Activated CD4-positive, alpha-beta T cell treated with anti-CD3 and anti-CD28 coated beads, Interleukin-2, amount 10 ng/mL, durations not matched to agents 24 days and 14 days (primary cell): ENCODE results near the gene RAB3C. TPM values are rescaled to one million over a fixed set of nuclear protein-coding genes. Genes with fewer than 3 reads are reported as not detected.
"Not testable (repeated sequence)": the region's sequence is repeated elsewhere in the genome, so short reads cannot be mapped to it uniquely, and the experiment has no call there.

ENCODE experiments used
- DNase-seq: peaks from one replicate; pipeline ENCODE4 v3.0.0; 2022
- H3K27ac Mint-ChIP-seq: one replicate; pipeline ENCODE4 v1.8.0; 2022; ENCODE audit warnings: mild to moderate bottlenecking, mixed read lengths
- H3K27me3 Mint-ChIP-seq: one replicate; pipeline ENCODE4 v1.8.0; 2022; ENCODE audit warnings: mixed read lengths
- H3K36me3 Mint-ChIP-seq: one replicate; pipeline ENCODE4 v1.8.0; 2022; ENCODE audit warnings: low read depth, mild to moderate bottlenecking, mixed read lengths
- H3K4me1 Mint-ChIP-seq: one replicate; pipeline ENCODE4 v1.8.0; 2021; ENCODE audit warnings: mixed read lengths
- H3K4me3 Mint-ChIP-seq: one replicate; pipeline ENCODE4 v1.8.0; 2022; ENCODE audit warnings: mild to moderate bottlenecking, moderate library complexity, mixed read lengths
- H3K9me3 Mint-ChIP-seq: one replicate; pipeline ENCODE4 v1.8.0; 2021; ENCODE audit warnings: mixed read lengths
- intact Hi-C: fragments of 100-400 bp; cut with micrococcal nuclease; formaldehyde crosslinking; loops from one replicate; pipeline ENCODE4 v1.15.1; 2023
- total RNA-seq: library from RNA; stranded (reverse); gene quantifications from 2 replicates; pipeline ENCODE4 v1.2.3, GENCODE V29; 2022

RAB3C gene
- not detected in 2 replicates for total RNA-seq

DNA sequence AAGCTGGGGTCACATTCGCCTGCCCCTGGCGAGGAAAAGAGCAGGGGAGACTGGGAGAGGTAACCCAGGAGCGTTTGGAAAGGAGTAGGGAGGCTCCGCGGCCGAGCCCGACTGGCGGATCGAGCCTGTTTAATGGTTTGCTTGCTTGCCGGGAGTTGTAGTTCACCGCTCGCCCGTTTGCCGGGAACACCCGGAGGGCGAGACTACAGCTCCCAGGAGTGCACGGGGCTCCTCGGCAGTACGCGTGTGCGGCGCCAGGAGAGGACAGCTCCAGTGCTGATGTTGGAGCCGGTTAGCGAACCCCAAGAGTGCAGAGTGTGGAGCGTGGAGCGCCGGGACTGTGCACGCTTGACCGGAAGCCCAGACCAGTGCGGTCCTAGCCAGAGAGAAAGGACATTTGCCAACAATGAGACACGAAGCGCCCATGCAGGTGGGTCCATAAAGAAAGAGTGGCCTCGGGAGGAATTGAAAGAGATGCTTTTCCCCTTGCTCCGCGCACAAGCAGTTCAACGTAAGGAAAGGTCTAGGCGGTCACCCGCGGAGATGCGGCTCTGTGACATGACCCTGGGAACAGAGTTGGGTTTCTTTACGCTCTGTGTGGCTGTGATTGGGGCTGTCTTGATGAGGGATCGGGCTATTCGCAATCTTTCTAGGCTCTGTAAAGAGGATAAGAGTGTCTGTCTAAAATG is at the start of gene RAB3C:
Gene RAB3C (plus strand): TSS at position 273 of the 689 bp plus-strand sequence. CDS start 134 bp downstream, at position 407.
- intact Hi-C loops: no loop called here
- H3K4me3 Mint-ChIP-seq: peak within 1 kb of the TSS; percentile 80
- peaks cover 10% of the 10 kb centered on the region for H3K4me1 Mint-ChIP-seq
- H3K27me3 Mint-ChIP-seq: peaks cover 44% of the 10 kb centered on the region
- H3K9me3 Mint-ChIP-seq: peaks cover 3% of the 10 kb centered on the region
- no peaks in the 10 kb centered on the region for H3K36me3 Mint-ChIP-seq
- H3K27ac Mint-ChIP-seq: no peak within 1 kb of the TSS
- DNase-seq: peak; percentile 86

GRCh38 chr5:58541935-58542334 is 40.9 kb upstream of the RAB3C start:
- H3K9me3 Mint-ChIP-seq, H3K27ac Mint-ChIP-seq, intact Hi-C loops: not testable (repeated sequence)

GRCh38 chr5:58542709-58543108 is 40.2 kb upstream of the RAB3C start:
- intact Hi-C loops: no loop called here

More at GRCh38 chr5:58541935-58542334, 40.9 kb upstream of the RAB3C start:
- H3K36me3 Mint-ChIP-seq, H3K4me1 Mint-ChIP-seq, H3K27me3 Mint-ChIP-seq, DNase-seq, H3K4me3 Mint-ChIP-seq: not testable (repeated sequence)

GRCh38 chr5:58543723-58544122 is 39.2 kb upstream of the RAB3C start:
- Mint-ChIP-seq H3K27me3 (no peaks in the 10 kb centered on the region), H3K4me1 (peaks cover 2% of the 10 kb centered on the region), H3K36me3 (no peaks in the 10 kb centered on the region), H3K27ac (no peak overlapping the region), H3K9me3 (no peaks in the 10 kb centered on the region), H3K4me3 (no peak overlapping the region)
- no peak for DNase-seq
- intact Hi-C loops: no loop called here

More at GRCh38 chr5:58542709-58543108, 40.2 kb upstream of the RAB3C start:
- Mint-ChIP-seq H3K27me3 (no peaks in the 10 kb centered on the region), H3K4me1 (peaks cover 2% of the 10 kb centered on the region), H3K9me3 (no peaks in the 10 kb centered on the region), H3K36me3 (no peaks in the 10 kb centered on the region), H3K4me3 (no peak overlapping the region), H3K27ac (no peak overlapping the region)
- DNase-seq: no peak

DNA sequence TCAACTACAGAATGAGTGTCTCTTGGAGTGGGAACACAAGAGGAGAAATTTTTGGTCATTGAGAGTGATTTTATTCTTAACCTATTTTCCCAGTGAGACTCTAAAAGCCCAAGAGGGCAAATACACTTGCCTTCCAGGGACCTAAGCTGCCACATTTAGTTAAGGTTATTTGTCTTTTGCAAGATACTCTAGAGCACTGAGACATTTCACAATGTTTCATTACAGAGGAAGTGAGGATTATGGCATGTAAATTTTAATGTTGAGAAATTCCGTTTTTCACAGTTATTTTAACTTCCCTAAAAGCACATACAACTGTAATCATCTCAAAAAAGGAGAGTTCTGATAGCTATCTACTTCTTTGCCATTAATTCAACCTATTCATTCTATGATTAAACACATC is 38.7 kb upstream of the RAB3C start:
- intact Hi-C loops: no loop called here
- Mint-ChIP-seq H3K9me3 (no peaks in the 10 kb centered on the region), H3K36me3 (no peaks in the 10 kb centered on the region), H3K4me1 (peaks cover 2% of the 10 kb centered on the region), H3K4me3 (no peak overlapping the region), H3K27ac (no peak overlapping the region), H3K27me3 (no peaks in the 10 kb centered on the region)
- no peak for DNase-seq

DNA sequence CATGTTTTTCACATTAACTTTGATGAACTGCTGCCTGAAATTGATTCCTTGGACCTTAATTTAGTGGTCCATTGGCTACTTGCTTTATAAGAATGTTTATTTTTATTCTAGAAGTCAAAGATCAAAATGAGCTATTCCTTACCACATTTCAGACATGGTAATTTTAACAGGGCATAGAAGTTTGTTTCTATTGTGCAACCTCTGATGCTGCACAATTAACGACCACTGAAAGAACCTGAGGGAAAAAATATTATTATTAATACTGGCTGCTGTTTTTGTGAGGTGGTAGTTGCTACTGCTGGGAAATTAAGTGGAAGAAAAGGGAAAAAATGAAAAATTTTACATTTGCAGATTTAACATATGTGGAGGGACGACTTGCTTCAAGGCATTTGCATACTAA is 37.9 kb upstream of the RAB3C start:
- H3K36me3 Mint-ChIP-seq: no peaks in the 10 kb centered on the region
- DNase-seq: no peak
- no peak overlapping the region for H3K27ac Mint-ChIP-seq
- intact Hi-C loops: no loop called here
- peaks cover 2% of the 10 kb centered on the region for H3K4me1 Mint-ChIP-seq
- H3K27me3 Mint-ChIP-seq: no peaks in the 10 kb centered on the region
- no peaks in the 10 kb centered on the region for H3K9me3 Mint-ChIP-seq
- H3K4me3 Mint-ChIP-seq: no peak overlapping the region

DNA sequence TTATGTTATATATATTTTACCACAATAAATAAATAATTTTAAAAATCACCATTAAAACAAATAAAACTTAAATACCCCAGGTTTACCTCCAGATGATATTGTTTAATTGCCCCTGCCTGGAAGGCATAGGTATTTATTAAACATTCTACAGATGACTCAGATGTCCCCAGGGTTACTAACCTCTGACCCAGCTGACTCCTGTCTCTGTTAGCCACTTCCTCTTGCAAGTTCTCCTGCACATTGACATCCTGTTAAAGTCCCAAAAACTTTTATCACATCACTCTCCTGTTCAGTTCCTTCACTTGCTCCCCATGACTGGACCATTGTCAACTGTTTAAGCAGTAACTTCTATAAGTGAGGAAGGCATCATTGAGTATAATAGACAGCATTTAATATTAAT is 37.0 kb upstream of the RAB3C start:
- H3K36me3 Mint-ChIP-seq: no peaks in the 10 kb centered on the region
- no peak for DNase-seq
- no peaks in the 10 kb centered on the region for H3K27me3 Mint-ChIP-seq
- no peak overlapping the region for H3K4me3 Mint-ChIP-seq
- H3K4me1 Mint-ChIP-seq: peaks cover 2% of the 10 kb centered on the region
- no peaks in the 10 kb centered on the region for H3K9me3 Mint-ChIP-seq
- no peak overlapping the region for H3K27ac Mint-ChIP-seq
- intact Hi-C loops: no loop called here

GRCh38 chr5:58548068-58548467 is 34.8 kb upstream of the RAB3C start:
- DNase-seq: no peak
- H3K27me3 Mint-ChIP-seq: no peaks in the 10 kb centered on the region
- no peaks in the 10 kb centered on the region for H3K36me3 Mint-ChIP-seq
- no peak overlapping the region for H3K4me3 Mint-ChIP-seq
- no peak overlapping the region for H3K27ac Mint-ChIP-seq
- no peaks in the 10 kb centered on the region for H3K9me3 Mint-ChIP-seq
- H3K4me1 Mint-ChIP-seq: peaks cover 2% of the 10 kb centered on the region
- intact Hi-C loops: no loop called here

DNA sequence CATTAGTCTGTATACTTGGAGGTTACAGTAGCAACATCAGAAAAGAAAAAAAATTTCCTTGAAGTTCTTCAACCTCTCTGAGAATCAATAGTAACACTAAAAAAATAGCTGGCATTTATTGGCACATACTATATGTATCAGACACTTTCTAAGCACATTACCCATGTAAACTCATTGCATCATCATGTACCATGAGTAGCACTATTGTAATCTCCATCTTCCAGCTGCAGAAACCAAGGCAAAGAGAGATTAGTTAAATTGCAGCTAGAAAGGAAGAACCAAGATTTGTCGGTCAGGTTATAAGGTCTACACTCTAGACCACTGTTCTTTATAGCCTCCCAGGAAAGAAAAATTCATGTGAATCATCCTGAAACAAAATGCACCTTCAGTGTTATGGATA is 31.4 kb upstream of the RAB3C start:
- Mint-ChIP-seq H3K27ac (no peak overlapping the region), H3K4me1 (no peaks in the 10 kb centered on the region)
- DNase-seq: no peak

GRCh38 chr5:58557665-58558338 is 25.1 kb upstream of the RAB3C start:
- H3K4me3 Mint-ChIP-seq, H3K36me3 Mint-ChIP-seq, H3K4me1 Mint-ChIP-seq, H3K9me3 Mint-ChIP-seq, intact Hi-C loops, DNase-seq, H3K27me3 Mint-ChIP-seq, H3K27ac Mint-ChIP-seq: not testable (repeated sequence)

More for the DNA sequence above, 31.4 kb upstream of the RAB3C start:
- H3K4me3 Mint-ChIP-seq: no peak overlapping the region
- H3K27me3 Mint-ChIP-seq: no peaks in the 10 kb centered on the region
- H3K9me3 Mint-ChIP-seq: no peaks in the 10 kb centered on the region
- intact Hi-C loops: no loop called here
- H3K36me3 Mint-ChIP-seq: no peaks in the 10 kb centered on the region

DNA sequence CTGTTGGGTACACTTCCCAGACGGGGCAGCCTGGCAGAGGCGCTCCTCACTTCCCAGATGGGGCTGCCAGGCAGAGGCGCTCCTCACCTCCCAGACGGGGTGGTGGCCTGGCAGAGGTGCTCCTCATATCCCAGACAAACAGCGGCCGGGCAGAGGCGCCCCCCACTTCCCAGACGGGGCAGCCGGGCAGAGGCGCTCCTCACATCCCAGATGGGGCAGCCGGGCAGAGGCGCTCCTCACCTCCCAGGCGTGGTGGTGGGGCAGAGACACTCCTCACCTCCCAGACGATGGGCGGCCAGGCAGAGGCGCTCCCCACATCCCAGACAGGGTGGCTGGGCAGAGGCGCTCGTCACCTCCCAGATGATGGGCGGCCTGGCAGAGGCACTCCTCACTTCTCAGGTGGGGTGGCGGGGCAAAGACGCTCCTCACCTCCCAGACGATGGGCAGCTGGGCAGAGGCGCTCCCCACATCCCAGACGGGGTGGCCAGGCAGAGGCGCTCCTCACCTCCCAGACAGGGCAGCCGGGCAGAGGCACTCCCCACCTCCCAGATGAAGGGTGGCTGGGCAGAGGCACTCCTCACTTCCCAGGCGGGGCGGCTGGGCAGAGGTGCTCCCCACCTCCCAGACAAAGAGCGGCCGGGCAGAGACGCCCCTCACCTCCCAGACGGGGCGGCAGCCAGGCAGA is 19.7 kb upstream of the RAB3C start:
- H3K4me1 Mint-ChIP-seq, intact Hi-C loops, H3K27me3 Mint-ChIP-seq, H3K27ac Mint-ChIP-seq, DNase-seq, H3K4me3 Mint-ChIP-seq, H3K9me3 Mint-ChIP-seq, H3K36me3 Mint-ChIP-seq: not testable (repeated sequence)

DNA sequence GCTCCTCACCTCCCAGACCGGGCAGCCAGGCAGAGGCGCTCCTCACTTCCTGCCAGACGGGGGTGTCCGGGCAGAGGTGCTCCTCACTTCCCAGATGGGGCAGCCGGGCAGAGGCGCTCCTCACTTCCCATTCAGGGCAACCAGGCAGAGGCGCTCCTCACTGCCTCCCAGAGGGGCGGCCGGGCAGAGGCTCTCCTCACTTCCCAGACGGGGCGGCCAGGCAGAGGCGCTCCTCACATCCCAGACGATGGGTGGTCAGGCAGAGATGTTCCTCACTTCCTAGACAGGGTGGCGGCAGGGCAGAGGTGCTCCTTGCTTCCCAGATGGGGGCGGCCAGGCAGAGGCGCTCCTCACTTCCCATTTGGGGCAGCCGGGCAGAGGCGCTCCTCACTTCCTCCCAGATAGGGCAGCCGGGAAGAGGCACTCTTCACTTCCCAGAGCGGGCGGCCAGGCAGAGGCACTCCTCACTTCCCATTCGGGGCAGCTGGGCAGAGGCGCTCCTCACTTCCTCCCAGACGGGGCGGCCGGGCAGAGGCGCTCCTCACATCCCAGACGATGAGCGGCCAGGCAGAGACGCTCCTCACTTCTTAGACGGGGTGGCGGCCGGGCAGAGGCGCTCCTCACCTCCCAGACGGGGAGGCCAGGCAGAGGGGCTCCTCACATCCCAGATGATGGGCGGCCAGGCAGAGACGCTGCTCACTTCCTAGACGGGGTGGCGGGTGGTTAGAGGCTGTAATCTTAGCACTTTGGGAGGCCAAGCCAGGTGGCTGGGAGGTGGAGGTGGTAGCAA is 18.6 kb upstream of the RAB3C start:
- DNase-seq, H3K27me3 Mint-ChIP-seq, H3K36me3 Mint-ChIP-seq, H3K4me1 Mint-ChIP-seq, intact Hi-C loops, H3K9me3 Mint-ChIP-seq, H3K4me3 Mint-ChIP-seq, H3K27ac Mint-ChIP-seq: not testable (repeated sequence)

- H3K4me3 Mint-ChIP-seq: no peak overlapping the region
- H3K4me1 Mint-ChIP-seq: no peaks in the 10 kb centered on the region
Observed at GRCh38 chr5:58565033-58565432, 17.8 kb upstream of the RAB3C start.

GRCh38 chr5:58571501-58571900 is 11.4 kb upstream of the RAB3C start:
- Mint-ChIP-seq H3K27me3 (no peaks in the 10 kb centered on the region), H3K4me1 (no peaks in the 10 kb centered on the region), H3K36me3 (no peaks in the 10 kb centered on the region), H3K9me3 (no peaks in the 10 kb centered on the region), H3K27ac (no peak overlapping the region), H3K4me3 (no peak overlapping the region)
- intact Hi-C loops: no loop called here
- DNase-seq: no peak

More at GRCh38 chr5:58565033-58565432, 17.8 kb upstream of the RAB3C start:
- intact Hi-C loops: no loop called here
- no peaks in the 10 kb centered on the region for H3K36me3 Mint-ChIP-seq
- H3K27me3 Mint-ChIP-seq: no peaks in the 10 kb centered on the region
- no peaks in the 10 kb centered on the region for H3K9me3 Mint-ChIP-seq
- H3K27ac Mint-ChIP-seq: no peak overlapping the region
- no peak for DNase-seq
